Measurements from ENCODE around the gene DNAJB1.

DNA sequence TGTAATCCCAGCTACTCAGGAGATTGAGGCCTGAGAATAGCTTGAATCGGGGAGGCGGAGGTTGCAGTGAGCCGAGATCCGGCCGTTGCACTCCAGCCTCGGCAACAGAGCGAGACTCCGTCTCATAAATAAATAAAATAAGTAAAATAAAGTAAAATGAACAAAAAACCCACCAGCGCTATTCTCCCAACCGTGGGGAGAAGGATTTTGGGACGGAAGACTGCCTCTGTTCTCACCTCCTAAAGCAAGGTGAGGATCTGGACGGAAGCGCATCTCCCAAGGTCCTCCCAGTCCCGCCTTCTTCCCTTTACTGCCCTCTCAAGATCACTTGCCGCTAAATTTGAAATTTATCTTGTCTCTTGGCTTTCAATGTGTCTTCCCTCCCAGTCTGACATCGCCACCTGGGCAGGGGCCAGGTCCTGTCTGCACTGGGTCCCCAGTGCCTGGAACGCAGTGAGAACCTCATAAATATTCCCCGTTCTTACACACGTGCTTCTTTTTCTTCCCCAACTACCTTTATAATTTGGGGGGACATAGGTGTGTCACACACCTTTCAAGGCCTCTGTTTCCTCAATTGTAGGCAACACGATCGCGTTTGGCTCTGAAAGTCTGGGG is 1.2 kb upstream of the DNAJB1 start:
- TF ChIP-seq FOXA1 (IDR thresholded peaks at IDR 0.05) (no peak), SP1 (IDR thresholded peaks at IDR 0.05) (no peak)

Measured in HEK293T (cell line).